ENCODE results near the gene PLB1.

Gene PLB1

GRCh38 chr2:28477645-28478044 is 18.2 kb upstream of the PLB1 start:
- DNase-seq (ENCODE audit: low read depth): no peak
- H3K4me3 ChIP-seq (ENCODE audit: low read length): no peak overlapping the region
- TF ChIP-seq CTCF (conservative IDR thresholded peaks at IDR 0.05; ENCODE audit: low read length): no peak

- no peak overlapping the region for H3K4me3 ChIP-seq (ENCODE audit: low read length)
- no peak for TF ChIP-seq CTCF (conservative IDR thresholded peaks at IDR 0.05; ENCODE audit: low read length)
- DNase-seq (ENCODE audit: low read depth): no peak
Observed at GRCh38 chr2:28480403-28481049, 15.3 kb upstream of the PLB1 start.

- H3K4me3 ChIP-seq (ENCODE audit: low read length): no peak overlapping the region
- no peak for DNase-seq (ENCODE audit: low read depth)
- no peak for TF ChIP-seq CTCF (conservative IDR thresholded peaks at IDR 0.05; ENCODE audit: low read length)
Observed at GRCh38 chr2:28481905-28482304, 14.0 kb upstream of the PLB1 start.

- DNase-seq (ENCODE audit: low read depth): no peak
- TF ChIP-seq CTCF (conservative IDR thresholded peaks at IDR 0.05; ENCODE audit: low read length): no peak
- H3K4me3 ChIP-seq (ENCODE audit: low read length): no peak overlapping the region
Observed at GRCh38 chr2:28484835-28485234, 11.0 kb upstream of the PLB1 start.

GRCh38 chr2:28486526-28486925 is 9.3 kb upstream of the PLB1 start:
- DNase-seq (ENCODE audit: low read depth): no peak
- TF ChIP-seq CTCF (conservative IDR thresholded peaks at IDR 0.05; ENCODE audit: low read length): no peak
- H3K4me3 ChIP-seq (ENCODE audit: low read length): no peak overlapping the region

GRCh38 chr2:28487258-28487657 is 8.6 kb upstream of the PLB1 start:
- no peak for TF ChIP-seq CTCF (conservative IDR thresholded peaks at IDR 0.05; ENCODE audit: low read length)
- H3K4me3 ChIP-seq (ENCODE audit: low read length): no peak overlapping the region
- DNase-seq (ENCODE audit: low read depth): no peak

- no peak for DNase-seq (ENCODE audit: low read depth)
- no peak overlapping the region for H3K4me3 ChIP-seq (ENCODE audit: low read length)
- TF ChIP-seq CTCF (conservative IDR thresholded peaks at IDR 0.05; ENCODE audit: low read length): no peak
Observed at GRCh38 chr2:28488083-28488830, 7.6 kb upstream of the PLB1 start.

Data from AG10803 (cell line).